ENCODE data around the gene TOMM40.

The TOMM40 gene

DNA sequence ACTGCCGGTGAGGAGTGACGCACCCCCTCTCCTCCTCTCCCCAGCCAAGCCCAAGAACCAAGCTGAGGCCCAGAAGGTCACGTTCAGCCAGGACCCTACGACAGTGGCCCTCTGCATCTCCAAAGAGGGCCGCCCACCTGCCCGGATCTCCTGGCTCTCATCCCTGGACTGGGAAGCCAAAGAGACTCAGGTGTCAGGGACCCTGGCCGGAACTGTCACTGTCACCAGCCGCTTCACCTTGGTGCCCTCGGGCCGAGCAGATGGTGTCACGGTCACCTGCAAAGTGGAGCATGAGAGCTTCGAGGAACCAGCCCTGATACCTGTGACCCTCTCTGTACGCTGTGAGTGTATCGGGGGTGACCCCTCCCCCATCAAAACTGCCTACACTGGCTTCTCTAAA lies 19.2 kb upstream of the TOMM40 start:
- H3K4me3 ChIP-seq (replicated peaks in 1 of 2; ENCODE audit: low read depth in 2 of 2, low read length in 2 of 2) = no peak overlapping the region
- no peak for DNase-seq (ENCODE audit: low read depth in 2 of 2)
- TF ChIP-seq, protein P1, sequence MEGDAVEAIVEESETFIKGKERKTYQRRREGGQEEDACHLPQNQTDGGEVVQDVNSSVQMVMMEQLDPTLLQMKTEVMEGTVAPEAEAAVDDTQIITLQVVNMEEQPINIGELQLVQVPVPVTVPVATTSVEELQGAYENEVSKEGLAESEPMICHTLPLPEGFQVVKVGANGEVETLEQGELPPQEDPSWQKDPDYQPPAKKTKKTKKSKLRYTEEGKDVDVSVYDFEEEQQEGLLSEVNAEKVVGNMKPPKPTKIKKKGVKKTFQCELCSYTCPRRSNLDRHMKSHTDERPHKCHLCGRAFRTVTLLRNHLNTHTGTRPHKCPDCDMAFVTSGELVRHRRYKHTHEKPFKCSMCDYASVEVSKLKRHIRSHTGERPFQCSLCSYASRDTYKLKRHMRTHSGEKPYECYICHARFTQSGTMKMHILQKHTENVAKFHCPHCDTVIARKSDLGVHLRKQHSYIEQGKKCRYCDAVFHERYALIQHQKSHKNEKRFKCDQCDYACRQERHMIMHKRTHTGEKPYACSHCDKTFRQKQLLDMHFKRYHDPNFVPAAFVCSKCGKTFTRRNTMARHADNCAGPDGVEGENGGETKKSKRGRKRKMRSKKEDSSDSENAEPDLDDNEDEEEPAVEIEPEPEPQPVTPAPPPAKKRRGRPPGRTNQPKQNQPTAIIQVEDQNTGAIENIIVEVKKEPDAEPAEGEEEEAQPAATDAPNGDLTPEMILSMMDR (IDR thresholded peaks at IDR 0.05; ENCODE audit: low read depth, low read length) = no peak

DNA sequence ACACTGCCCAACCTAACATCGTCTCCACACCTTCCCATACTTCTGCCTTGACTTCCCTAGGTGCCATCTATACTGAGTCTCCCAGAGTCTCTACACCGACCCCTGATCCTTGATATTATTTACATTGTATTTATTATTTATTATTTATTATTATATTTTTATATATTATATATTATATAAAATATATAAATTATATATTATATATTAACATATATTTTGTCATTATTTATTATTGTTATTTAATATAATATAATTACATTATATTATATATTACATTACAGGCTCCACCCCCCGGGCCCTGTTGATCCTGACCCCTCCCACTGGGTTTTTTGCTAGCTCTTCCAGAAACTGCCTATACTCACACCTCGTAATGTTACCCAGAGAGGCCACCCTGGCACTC lies 18.4 kb upstream of the TOMM40 start:
- TF ChIP-seq, protein P1 (IDR thresholded peaks at IDR 0.05; ENCODE audit: low read depth, low read length) = no peak

DNA sequence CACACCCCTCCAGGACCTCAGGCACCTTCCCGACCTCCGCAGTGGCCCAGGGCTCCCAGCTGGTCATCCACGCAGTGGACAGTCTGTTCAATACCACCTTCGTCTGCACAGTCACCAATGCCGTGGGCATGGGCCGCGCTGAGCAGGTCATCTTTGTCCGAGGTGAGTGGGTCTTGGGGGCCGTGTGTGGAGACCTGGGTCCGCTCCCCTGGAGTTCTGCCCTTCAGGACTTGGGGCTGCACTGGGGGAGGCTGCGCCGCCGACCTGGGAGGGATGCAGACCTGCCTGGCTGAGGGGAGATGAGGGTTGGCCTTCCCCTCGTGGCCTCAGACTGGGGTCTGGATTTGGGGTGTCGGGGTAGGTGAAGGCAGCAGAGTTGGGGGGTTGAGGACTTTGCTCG lies 16.7 kb upstream of the TOMM40 start:
- no peak overlapping the region for H3K4me3 ChIP-seq (replicated peaks in 1 of 2; ENCODE audit: low read depth in 2 of 2, low read length in 2 of 2)
- TF ChIP-seq, protein P1 (IDR thresholded peaks at IDR 0.05; ENCODE audit: low read depth, low read length) = no peak
- DNase-seq (ENCODE audit: low read depth in 2 of 2) = no peak

More for the DNA sequence above, 18.4 kb upstream of the TOMM40 start:
- no peak for DNase-seq (ENCODE audit: low read depth in 2 of 2)
- no peak overlapping the region for H3K4me3 ChIP-seq (replicated peaks in 1 of 2; ENCODE audit: low read depth in 2 of 2, low read length in 2 of 2)

DNA sequence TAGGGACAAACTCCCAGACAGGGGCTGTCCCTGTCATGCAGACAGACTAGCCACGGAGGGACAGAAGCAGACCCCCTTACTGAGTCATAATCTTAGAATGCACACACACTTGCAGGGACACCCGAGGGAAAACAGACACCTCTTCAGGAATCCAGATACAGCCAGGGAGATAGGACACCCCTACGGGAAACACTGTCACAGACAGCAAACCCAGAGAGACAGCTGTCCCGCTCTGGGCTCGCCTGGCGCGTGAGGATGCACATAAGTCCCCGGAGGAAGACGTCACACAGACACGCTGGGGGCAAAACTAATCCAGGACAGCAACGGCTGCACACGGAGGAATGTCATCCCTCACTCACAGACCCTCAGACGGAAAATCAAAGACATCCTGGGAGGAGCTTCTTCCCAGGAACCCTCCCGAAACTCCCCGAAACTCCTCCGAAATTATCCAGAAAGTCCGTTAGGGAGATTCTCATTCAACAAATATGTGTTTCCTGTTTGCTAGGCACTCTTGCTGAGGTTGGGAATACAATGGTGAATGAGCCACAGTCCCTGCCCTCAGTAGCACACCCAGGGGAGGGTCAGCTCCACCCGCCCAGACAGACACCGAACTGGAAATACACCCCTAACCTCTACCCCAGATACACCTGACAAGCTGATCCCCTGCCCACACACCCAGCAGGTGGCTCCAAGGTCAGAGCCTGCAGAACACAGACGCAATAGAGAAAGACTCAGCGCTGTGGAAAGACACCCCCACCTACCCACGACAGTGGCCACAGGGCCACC lies 15.2 kb upstream of the TOMM40 start:
- peak in 1 of 2 donors; percentile 67 for DNase-seq (ENCODE audit: low read depth in 2 of 2)
- H3K4me3 ChIP-seq (replicated peaks in 1 of 2; ENCODE audit: low read depth in 2 of 2, low read length in 2 of 2) = no peak overlapping the region
- TF ChIP-seq, protein P1 (IDR thresholded peaks at IDR 0.05; ENCODE audit: low read depth, low read length) = no peak

DNA sequence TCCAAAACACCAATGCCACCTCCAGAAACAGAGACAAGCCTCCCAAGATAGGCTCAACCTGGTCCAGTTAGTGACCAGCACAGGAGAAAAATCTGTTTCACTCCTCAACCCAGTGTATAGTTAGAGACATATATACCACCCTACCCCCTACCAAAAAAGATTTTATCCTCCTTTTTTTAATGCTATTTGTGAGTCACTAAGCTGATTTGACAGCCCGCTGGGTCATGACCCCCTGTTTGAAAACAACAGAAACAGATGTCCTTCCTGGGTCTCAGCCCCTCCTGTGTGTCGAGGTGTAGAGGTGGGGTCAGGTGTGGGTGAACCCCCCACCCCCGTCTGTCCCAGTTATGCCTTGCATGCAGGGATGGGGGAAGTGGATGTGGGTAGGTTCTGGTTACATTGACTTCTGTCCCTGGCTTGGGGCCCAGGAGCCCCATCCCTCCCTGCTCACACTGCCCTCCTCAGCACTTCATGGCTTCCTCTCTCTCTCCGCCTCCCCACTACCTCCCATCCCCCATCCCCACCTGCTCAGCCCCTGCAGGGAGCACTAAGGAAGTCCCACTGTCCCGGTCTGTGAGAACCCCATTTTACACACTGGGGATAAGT lies 14.0 kb upstream of the TOMM40 start:
- TF ChIP-seq, protein P1 (IDR thresholded peaks at IDR 0.05; ENCODE audit: low read depth, low read length) = no peak
- DNase-seq (ENCODE audit: low read depth in 2 of 2) = no peak
- no peak overlapping the region for H3K4me3 ChIP-seq (replicated peaks in 1 of 2; ENCODE audit: low read depth in 2 of 2, low read length in 2 of 2)

DNA sequence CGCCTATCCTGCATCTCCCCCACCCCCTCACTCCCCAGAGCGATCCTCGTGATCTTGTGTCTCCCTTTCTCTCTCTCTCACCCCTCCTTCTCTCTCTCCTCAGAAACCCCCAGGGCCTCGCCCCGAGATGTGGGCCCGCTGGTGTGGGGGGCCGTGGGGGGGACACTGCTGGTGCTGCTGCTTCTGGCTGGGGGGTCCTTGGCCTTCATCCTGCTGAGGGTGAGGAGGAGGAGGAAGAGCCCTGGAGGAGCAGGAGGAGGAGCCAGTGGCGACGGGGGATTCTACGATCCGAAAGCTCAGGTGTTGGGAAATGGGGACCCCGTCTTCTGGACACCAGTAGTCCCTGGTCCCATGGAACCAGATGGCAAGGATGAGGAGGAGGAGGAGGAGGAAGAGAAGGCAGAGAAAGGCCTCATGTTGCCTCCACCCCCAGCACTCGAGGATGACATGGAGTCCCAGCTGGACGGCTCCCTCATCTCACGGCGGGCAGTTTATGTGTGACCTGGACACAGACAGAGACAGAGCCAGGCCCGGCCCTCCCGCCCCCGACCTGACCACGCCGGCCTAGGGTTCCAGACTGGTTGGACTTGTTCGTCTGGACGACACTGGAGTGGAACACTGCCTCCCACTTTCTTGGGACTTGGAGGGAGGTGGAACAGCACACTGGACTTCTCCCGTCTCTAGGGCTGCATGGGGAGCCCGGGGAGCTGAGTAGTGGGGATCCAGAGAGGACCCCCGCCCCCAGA lies 12.8 kb upstream of the TOMM40 start:
- DNase-seq (ENCODE audit: low read depth in 2 of 2) = no peak
- no peak overlapping the region for H3K4me3 ChIP-seq (replicated peaks in 1 of 2; ENCODE audit: low read depth in 2 of 2, low read length in 2 of 2)
- TF ChIP-seq, protein P1 (IDR thresholded peaks at IDR 0.05; ENCODE audit: low read depth, low read length) = no peak
